IMR-90 (cell line): ENCODE data around the gene SURF6. TPM values are rescaled to one million over a fixed set of nuclear protein-coding genes. Genes with fewer than 3 reads are reported as not detected.
A peak's percentile ranks its signal among the peaks of the same experiment; 100 is the strongest.

Source experiments
- ATAC-seq: fragments of 200-7000 bp; cut with Tn5 transposase; 2 replicates; pipeline ENCODE4 v1.9.1; 2020; ENCODE audit warnings: low read depth, mild to moderate bottlenecking, moderate library complexity
- BruUV-seq: library from RNA; stranded (reverse); fragments of 400-500 nt; replicated peaks from 2 replicates; lab custom pipeline; 2021; lab: Mats Ljungman, UMichigan
- CTCF ChIA-PET: fragments of 300-600 bp; formaldehyde crosslinking; extraction: SDS; loops from one replicate; lab custom pipeline; 2021; ENCODE audit warnings: antibody characterized with exemption; lab: Yijun Ruan, JAX
- POLR2A ChIA-PET: fragments of 300-600 bp; sonication (Branson Sonifier 250); formaldehyde crosslinking; loops from one replicate; lab custom pipeline; 2022; ENCODE audit warnings: antibody characterized with exemption; ENCODE audit not compliant: unreplicated experiment; lab: Charles Lee
- DNase-seq: peaks from one replicate; pipeline ENCODE4 v3.0.0; 2013
- H2AFZ ChIP-seq: replicated peaks from 2 replicates; pipeline ENCODE3; 2013; ENCODE audit warnings: low read length, mild to moderate bottlenecking; ENCODE audit not compliant: poor library complexity
- H2AK5ac ChIP-seq: 2 replicates; pipeline ENCODE4 v1.6.1; 2013; ENCODE audit warnings: low read depth, low read length, inconsistent platforms
- H2AK9ac ChIP-seq: replicated peaks from 2 replicates; pipeline ENCODE3; 2013; ENCODE audit warnings: mild to moderate bottlenecking, low read depth, low read length, moderate library complexity; ENCODE audit not compliant: poor library complexity
- H2BK120ac ChIP-seq: 2 replicates; pipeline ENCODE4 v1.6.1; 2013; ENCODE audit warnings: low read depth, low read length, inconsistent platforms
- H2BK15ac ChIP-seq: 3 replicates; pipeline ENCODE4 v1.6.1; 2013; ENCODE audit warnings: low read depth, low read length, inconsistent platforms
- H2BK20ac ChIP-seq: 2 replicates; pipeline ENCODE4 v1.6.1; 2013; ENCODE audit warnings: low read depth, mild to moderate bottlenecking, inconsistent platforms, low read length, moderate library complexity
- H2BK5ac ChIP-seq: 2 replicates; pipeline ENCODE4 v1.6.1; 2013; ENCODE audit warnings: mild to moderate bottlenecking, low read depth, low read length, inconsistent platforms; ENCODE audit not compliant: poor library complexity, severe bottlenecking
- H3K14ac ChIP-seq: replicated peaks from 2 replicates; pipeline ENCODE4 v1.6.1; 2013; ENCODE audit warnings: low read depth, low read length, inconsistent platforms
- H3K18ac ChIP-seq: 2 replicates; pipeline ENCODE4 v1.6.1; 2013; ENCODE audit warnings: low read depth, low read length, control low read depth
- H3K23ac ChIP-seq: 2 replicates; pipeline ENCODE4 v1.6.1; 2013; ENCODE audit warnings: low read depth, low read length, inconsistent platforms
- H3K27ac ChIP-seq: 2 replicates; pipeline ENCODE4 v1.5.1; 2013; ENCODE audit warnings: mild to moderate bottlenecking, control low read depth, low read length; ENCODE audit not compliant: insufficient read depth
- H3K27me3 ChIP-seq: 2 replicates; pipeline ENCODE4 v1.6.1; 2013; ENCODE audit warnings: low read length; ENCODE audit not compliant: control insufficient read depth, insufficient read depth
- H3K36me3 ChIP-seq: 2 replicates; pipeline ENCODE4 v1.6.1; 2013; ENCODE audit warnings: low read length, mixed read lengths; ENCODE audit not compliant: control insufficient read depth, insufficient read depth
- H3K4ac ChIP-seq: 2 replicates; pipeline ENCODE4 v1.6.1; 2013; ENCODE audit warnings: low read depth, low read length, inconsistent platforms
- H3K4me1 ChIP-seq: 2 replicates; pipeline ENCODE4 v1.6.1; 2013; ENCODE audit warnings: low read length, mixed read lengths; ENCODE audit not compliant: control insufficient read depth, insufficient read depth
- H3K4me2 ChIP-seq: 2 replicates; pipeline ENCODE4 v1.6.1; 2013; ENCODE audit warnings: low read depth, mild to moderate bottlenecking, control low read depth, low read length, moderate library complexity
- H3K4me3 ChIP-seq: 2 replicates; pipeline ENCODE4 v1.5.1; 2013; ENCODE audit warnings: low read depth, mild to moderate bottlenecking, control low read depth, low read length, moderate library complexity; ENCODE audit not compliant: insufficient read depth
- H3K56ac ChIP-seq: 2 replicates; pipeline ENCODE4 v1.6.1; 2013; ENCODE audit warnings: low read length, inconsistent platforms; ENCODE audit not compliant: insufficient read depth; ENCODE audit errors: extremely low read depth
- H3K79me1 ChIP-seq, 2 experiments: 2 replicates each; pipeline ENCODE4 v1.6.1; 2013; ENCODE audit warnings: low read length in 2 of 2, inconsistent platforms in 1 of 2, low read depth in 1 of 2
- H3K9ac ChIP-seq: 2 replicates; pipeline ENCODE4 v1.6.1; 2013; ENCODE audit warnings: low read depth, low read length, control low read depth
- H3K9me1 ChIP-seq: 2 replicates; pipeline ENCODE4 v1.6.1; 2013; ENCODE audit warnings: low read length, inconsistent platforms; ENCODE audit not compliant: insufficient read depth
- H3K9me3 ChIP-seq: 2 replicates; pipeline ENCODE4 v1.6.1; 2013; ENCODE audit warnings: low read length; ENCODE audit not compliant: control insufficient read depth, insufficient read depth
- H4K20me1 ChIP-seq: 2 replicates; pipeline ENCODE4 v1.6.1; 2013; ENCODE audit warnings: low read length, inconsistent platforms; ENCODE audit not compliant: insufficient read depth
- H4K5ac ChIP-seq: 2 replicates; pipeline ENCODE4 v1.6.1; 2013; ENCODE audit warnings: mild to moderate bottlenecking, low read depth, low read length, control low read depth
- H4K8ac ChIP-seq, 2 experiments: 2 replicates each; pipeline ENCODE4 v1.6.1; 2013; ENCODE audit warnings: low read depth in 2 of 2, low read length in 2 of 2, control low read depth in 1 of 2, inconsistent platforms in 1 of 2
- H4K91ac ChIP-seq: 2 replicates; pipeline ENCODE4 v1.6.1; 2013; ENCODE audit warnings: low read depth, low read length, inconsistent platforms; ENCODE audit not compliant: insufficient read depth
- BHLHE40 ChIP-seq: fragments of 150-350 bp; IDR thresholded peaks from 2 replicates; pipeline ENCODE4 v1.6.1; 2016; ENCODE audit warnings: mild to moderate bottlenecking, low read depth, low read length
- CEBPB ChIP-seq: IDR thresholded peaks from 2 replicates; pipeline ENCODE4 v1.6.1; 2012; ENCODE audit warnings: low read depth, low read length, improper control_type of control experiment
- CHD1 ChIP-seq: IDR thresholded peaks from 2 replicates; pipeline ENCODE4 v1.6.1; 2012; ENCODE audit warnings: low read depth, low read length, improper control_type of control experiment
- CTCF ChIP-seq: conservative IDR thresholded peaks from 2 replicates; pipeline ENCODE4 v1.5.1; 2012; ENCODE audit warnings: mild to moderate bottlenecking, low read depth, low read length, improper control_type of control experiment
- ELK1 ChIP-seq: fragments of 150-350 bp; IDR thresholded peaks from 2 replicates; pipeline ENCODE4 v1.6.1; 2016; ENCODE audit warnings: low read depth, mild to moderate bottlenecking, low read length, moderate library complexity, borderline replicate concordance
- FOS ChIP-seq: fragments of 150-350 bp; IDR thresholded peaks from 2 replicates; pipeline ENCODE4 v1.6.1; 2016; ENCODE audit warnings: low read depth, low read length
- MAZ ChIP-seq: IDR thresholded peaks from 2 replicates; pipeline ENCODE4 v1.6.1; 2012; ENCODE audit warnings: low read depth, mild to moderate bottlenecking, low read length, improper control_type of control experiment, moderate library complexity, borderline replicate concordance
- MXI1 ChIP-seq: IDR thresholded peaks from 2 replicates; pipeline ENCODE4 v1.6.1; 2012; ENCODE audit warnings: low read depth, mild to moderate bottlenecking, low read length, moderate library complexity, borderline replicate concordance
- NFE2L2 ChIP-seq: fragments of 150-350 bp; IDR thresholded peaks from 2 replicates; pipeline ENCODE4 v1.6.1; 2016; ENCODE audit warnings: low read depth, mild to moderate bottlenecking, low read length
- POLR2A ChIP-seq: IDR thresholded peaks from 2 replicates; pipeline ENCODE4 v1.6.1; 2012; ENCODE audit warnings: mild to moderate bottlenecking, low read depth, low read length
- RAD21 ChIP-seq: IDR thresholded peaks from 2 replicates; pipeline ENCODE4 v1.6.1; 2012; ENCODE audit warnings: low read length, improper control_type of control experiment
- RCOR1 ChIP-seq: IDR thresholded peaks from 2 replicates; pipeline ENCODE4 v1.6.1; 2012; ENCODE audit warnings: mild to moderate bottlenecking, low read length, improper control_type of control experiment; ENCODE audit not compliant: insufficient replicate concordance
- RFX5 ChIP-seq: IDR thresholded peaks from 2 replicates; pipeline ENCODE4 v1.8.0; 2012; ENCODE audit warnings: low read depth, mild to moderate bottlenecking, low read length, moderate library complexity
- SMC3 ChIP-seq: fragments of 150-350 bp; IDR thresholded peaks from 2 replicates; pipeline ENCODE4 v1.6.1; 2016; ENCODE audit warnings: low read depth, mild to moderate bottlenecking, antibody characterized with exemption, low read length, moderate library complexity
- USF2 ChIP-seq: fragments of 150-350 bp; IDR thresholded peaks from 2 replicates; pipeline ENCODE4 v1.6.1; 2017; ENCODE audit warnings: mild to moderate bottlenecking, antibody characterized with exemption, low read length, low read depth
- WGBS, 2 experiments: methylation state at CpG; one replicate each; pipeline versions ENCODE4 v1.1.5 to v1.1.7; 2013; ENCODE audit warnings: missing lambda C conversion rate in 2 of 2; ENCODE audit not compliant: insufficient read length in 1 of 2; ENCODE audit errors: extremely low coverage in 2 of 2; 5-methylcytosine and 5-hydroxymethylcytosine counted together
- dilution Hi-C: fragments of 300-500 bp; cut with HindIII; formaldehyde crosslinking; loops from one replicate; pipeline ENCODE4 v1.14.3; 2018; ENCODE audit warnings: low sequenced_read_pairs; ENCODE audit not compliant: unreplicated experiment
- in situ Hi-C: fragments of 300-500 bp; cut with MboI; formaldehyde crosslinking; loops from 3 replicates; pipeline ENCODE4 v1.14.3; 2019; ENCODE audit warnings: low sequenced_read_pairs, inconsistent platforms, mixed read lengths
- intact Hi-C: fragments of 100-400 bp; cut with micrococcal nuclease; formaldehyde crosslinking; loops from 2 replicates; pipeline ENCODE4 v1.10.0; 2022
- polyA plus RNA-seq, 3 experiments: library from polyadenylated mRNA; depleted of rRNA; stranded (reverse); fragments of >200 nt; gene quantifications; 2 replicates each; pipeline ENCODE4 v1.2.3, GENCODE V29; 2012; ENCODE audit warnings: low replicate concordance in 1 of 3
- total RNA-seq: library from RNA; depleted of rRNA; stranded (reverse); fragments of >200 nt; gene quantifications from 2 replicates; pipeline ENCODE4 v1.2.3, GENCODE V29; 2012

The SURF6 gene
- total and polyA plus RNA-seq, 2 of the 4 experiments (the other 2 are of a cell fraction) = 6.1 to 12.8 TPM

GRCh38 chr9:133351908-133352634 is 16.1 kb upstream of the SURF6 start:
- Histone ChIP-seq H3K79me1 (peaks cover 26 to 72% of the 10 kb centered on the region in 2 experiments), H3K27me3 (no peaks in the 10 kb centered on the region), H3K36me3 (peaks cover 47% of the 10 kb centered on the region), H4K8ac (no peak overlapping the region), H3K18ac (no peak overlapping the region), H3K4ac (no peak overlapping the region), H2BK20ac (no peak overlapping the region), H2AK9ac (peak overlapping the region; percentile 33), H2BK15ac (no peak overlapping the region), H2AK5ac (no peak overlapping the region), H4K5ac (no peak overlapping the region), H3K9me1 (peaks cover 3% of the 10 kb centered on the region; the same call in 1 of the 2 replicates), H4K20me1 (peaks cover 52% of the 10 kb centered on the region), H3K4me3 (no peak overlapping the region), H4K91ac (no peak overlapping the region), H3K4me1 (peaks cover 10% of the 10 kb centered on the region), H3K9ac (no peak overlapping the region), H3K23ac (no peak overlapping the region), H3K27ac (no peak overlapping the region), H3K4me2 (no peak overlapping the region), H2BK120ac (no peak overlapping the region), H2BK5ac (no peak overlapping the region), H3K56ac (no peak overlapping the region), H2AFZ (peak overlapping the region; percentile 16), H3K14ac (no peak overlapping the region), H3K9me3 (no peaks in the 10 kb centered on the region)
- intact Hi-C loops (no loop called here), in situ Hi-C loops (no loop called here), dilution Hi-C loops (no loop called here)
- WGBS, 2 experiments = 86% methylated on average over 1 of the region's 14 CpGs; no CpG with 5 or more reads in 1 of the 2 experiments
- peak; percentile 60 for DNase-seq
- ChIA-PET POLR2A (no interaction called here), CTCF (interaction anchor here (1.1 kb wide), 1 partner anchor 127 kb away, joined by 3 read pairs; no protein-coding TSS in a partner anchor)
- peak; percentile 13 for ATAC-seq
- no TSS peak for BruUV-seq
- TF ChIP-seq CHD1 (no peak), FOS (no peak), CTCF (peak; percentile 59), BHLHE40 (no peak), RCOR1 (no peak), NFE2L2 (no peak), RFX5 (no peak), ELK1 (no peak), RAD21 (peak; percentile 32; the same call in 1 of the 2 replicates), MXI1 (no peak), USF2 (no peak), SMC3 (peak; percentile 20; the same call in 1 of the 2 replicates), CEBPB (no peak), MAZ (no peak), POLR2A (no peak; the same call in 1 of the 2 replicates)
